Astrocyte (in vitro differentiated cells and primary cell): Measurements from ENCODE around the gene IQCE. TPM values are rescaled to one million over a fixed set of nuclear protein-coding genes. Genes with fewer than 3 reads are reported as not detected.

Source experiments
- DNase-seq: peaks from one replicate; pipeline ENCODE4 v3.0.0-alpha.2; 2010; ENCODE audit warnings: low read depth
- FAIRE-seq: peaks from 2 replicates; lab custom pipeline; 2011; peaks lifted over from hg19 to GRCh38; lab: Jason Lieb, UNC
- H2AFZ ChIP-seq: 2 replicates; pipeline ENCODE4 v1.6.0; 2012; ENCODE audit warnings: low read depth, low read length, inconsistent platforms
- H3K27ac ChIP-seq: 2 replicates; pipeline ENCODE4 v1.5.1; 2011; ENCODE audit warnings: low read depth, low read length, inconsistent platforms
- H3K27me3 ChIP-seq: 2 replicates; pipeline ENCODE4 v1.6.0; 2011; ENCODE audit warnings: low read length, inconsistent platforms; ENCODE audit not compliant: insufficient read depth
- H3K36me3 ChIP-seq: 2 replicates; pipeline ENCODE4 v1.5.1; 2011; ENCODE audit warnings: low read length, inconsistent platforms; ENCODE audit not compliant: insufficient read depth
- H3K4me1 ChIP-seq: 2 replicates; pipeline ENCODE4 v1.5.1; 2011; ENCODE audit warnings: low read length, inconsistent platforms; ENCODE audit not compliant: insufficient read depth
- H3K4me2 ChIP-seq: 2 replicates; pipeline ENCODE4 v1.6.0; 2012; ENCODE audit warnings: low read length, inconsistent platforms
- H3K4me3 ChIP-seq: 2 replicates; pipeline ENCODE4 v1.5.1; 2011; ENCODE audit warnings: low read depth, mild to moderate bottlenecking, low read length, inconsistent platforms; ENCODE audit not compliant: insufficient read depth
- H3K79me2 ChIP-seq: 2 replicates; pipeline ENCODE4 v1.6.0; 2012; ENCODE audit warnings: mild to moderate bottlenecking, low read length, inconsistent platforms; ENCODE audit not compliant: insufficient read depth
- H3K9ac ChIP-seq: 2 replicates; pipeline ENCODE4 v1.6.0; 2012; ENCODE audit warnings: mild to moderate bottlenecking, low read length, inconsistent platforms
- H3K9me3 ChIP-seq: 2 replicates; pipeline ENCODE4 v1.5.1; 2012; ENCODE audit warnings: low read depth, mild to moderate bottlenecking, low read length, inconsistent platforms; ENCODE audit not compliant: insufficient read depth
- H4K20me1 ChIP-seq: 2 replicates; pipeline ENCODE4 v1.6.0; 2012; ENCODE audit warnings: low read length, inconsistent platforms; ENCODE audit not compliant: insufficient read depth
- H3K27ac Mint-ChIP-seq: one replicate; pipeline ENCODE4 v1.8.0; 2021; ENCODE audit warnings: mild to moderate bottlenecking, mixed read lengths; ENCODE audit not compliant: unreplicated experiment
- H3K27me3 Mint-ChIP-seq: one replicate; pipeline ENCODE4 v1.8.0; 2021; ENCODE audit warnings: low read depth, mixed read lengths; ENCODE audit not compliant: unreplicated experiment
- H3K36me3 Mint-ChIP-seq: one replicate; pipeline ENCODE4 v1.8.0; 2021; ENCODE audit warnings: low read depth, mixed read lengths; ENCODE audit not compliant: unreplicated experiment
- H3K4me1 Mint-ChIP-seq: one replicate; pipeline ENCODE4 v1.8.0; 2021; ENCODE audit warnings: low read depth, mixed read lengths; ENCODE audit not compliant: unreplicated experiment
- H3K4me3 Mint-ChIP-seq: one replicate; pipeline ENCODE4 v1.8.0; 2021; ENCODE audit warnings: mild to moderate bottlenecking, moderate library complexity, mixed read lengths; ENCODE audit not compliant: unreplicated experiment
- H3K9me3 Mint-ChIP-seq: one replicate; pipeline ENCODE4 v1.8.0; 2021; ENCODE audit warnings: mild to moderate bottlenecking, mixed read lengths; ENCODE audit not compliant: unreplicated experiment
- CTCF ChIP-seq: IDR thresholded peaks from 2 replicates; pipeline ENCODE4 v1.5.1; 2011; ENCODE audit warnings: low read depth, mild to moderate bottlenecking, inconsistent platforms, low read length, moderate library complexity; ENCODE audit not compliant: insufficient read depth
- EZH2 ChIP-seq: IDR thresholded peaks from 2 replicates; pipeline ENCODE4 v1.6.1; 2012; ENCODE audit warnings: mild to moderate bottlenecking, low read length, inconsistent platforms; ENCODE audit not compliant: insufficient read depth
- total RNA-seq: library from RNA; stranded (reverse); gene quantifications from 2 replicates; pipeline ENCODE4 v1.2.1, GENCODE V29; 2021

IQCE gene
- total RNA-seq, 1 donor from 2014 or later = 13.1 TPM

GRCh38 chr7:2513702-2514101 is 45.1 kb upstream of the IQCE start:
- Histone ChIP-seq H3K9me3 (peaks cover 4% of the 10 kb centered on the region), H3K36me3 (no peaks in the 10 kb centered on the region), H3K27me3 (no peaks in the 10 kb centered on the region), H4K20me1 (no peaks in the 10 kb centered on the region), H3K4me3 (no peak overlapping the region), H3K4me2 (no peak overlapping the region), H3K79me2 (no peaks in the 10 kb centered on the region), H3K9ac (no peak overlapping the region), H3K27ac (no peak overlapping the region), H3K4me1 (peaks cover 37% of the 10 kb centered on the region), H2AFZ (no peak overlapping the region)
- Mint-ChIP-seq H3K27me3 (peaks cover 6% of the 10 kb centered on the region), H3K4me1 (peaks cover 18% of the 10 kb centered on the region), H3K27ac (no peak overlapping the region), H3K9me3 (no peaks in the 10 kb centered on the region), H3K36me3 (no peaks in the 10 kb centered on the region), H3K4me3 (no peak overlapping the region)
- no peak for FAIRE-seq
- no peak for TF ChIP-seq EZH2
- TF ChIP-seq CTCF = no peak
- no peak for DNase-seq

- H2AFZ ChIP-seq = no peak overlapping the region
- Mint-ChIP-seq H3K27me3 (peaks cover 6% of the 10 kb centered on the region), H3K36me3 (no peaks in the 10 kb centered on the region), H3K4me3 (no peak overlapping the region), H3K27ac (no peak overlapping the region), H3K4me1 (peaks cover 14% of the 10 kb centered on the region), H3K9me3 (no peaks in the 10 kb centered on the region)
- no peaks in the 10 kb centered on the region for H4K20me1 ChIP-seq
- H3K4me3 ChIP-seq = no peak overlapping the region
- no peak overlapping the region for H3K9ac ChIP-seq
- H3K27me3 ChIP-seq = no peaks in the 10 kb centered on the region
- no peaks in the 10 kb centered on the region for H3K36me3 ChIP-seq
- H3K4me2 ChIP-seq = no peak overlapping the region
- H3K9me3 ChIP-seq = peaks cover 4% of the 10 kb centered on the region
- no peaks in the 10 kb centered on the region for H3K79me2 ChIP-seq
- peaks cover 39% of the 10 kb centered on the region for H3K4me1 ChIP-seq
- TF ChIP-seq CTCF (no peak), EZH2 (no peak)
- no peak overlapping the region for H3K27ac ChIP-seq
- FAIRE-seq = no peak
- no peak for DNase-seq
These were observed 44.0 kb upstream of the IQCE start for GRCh38 chr7:2514473-2515423.
